Measurements from ENCODE around the gene ZNF431.

GRCh38 chr19:21109116-21109515, 32.7 kb upstream of the ZNF431 start:
- TF ChIP-seq EZH2phosphoT487 (IDR thresholded peaks at IDR 0.05; ENCODE audit: borderline replicate concordance, low read length), result no peak
- TF ChIP-seq CTCF (IDR thresholded peaks at IDR 0.05; ENCODE audit: low read depth, low read length, poor library complexity, severe bottlenecking), result no peak
